ENCODE results near the gene KIF13A. TPM values are rescaled to one million over a fixed set of nuclear protein-coding genes. Genes with fewer than 3 reads are reported as not detected.

KIF13A gene
- total RNA-seq, 1 donor from 2014 or later = 29.0 TPM

DNA sequence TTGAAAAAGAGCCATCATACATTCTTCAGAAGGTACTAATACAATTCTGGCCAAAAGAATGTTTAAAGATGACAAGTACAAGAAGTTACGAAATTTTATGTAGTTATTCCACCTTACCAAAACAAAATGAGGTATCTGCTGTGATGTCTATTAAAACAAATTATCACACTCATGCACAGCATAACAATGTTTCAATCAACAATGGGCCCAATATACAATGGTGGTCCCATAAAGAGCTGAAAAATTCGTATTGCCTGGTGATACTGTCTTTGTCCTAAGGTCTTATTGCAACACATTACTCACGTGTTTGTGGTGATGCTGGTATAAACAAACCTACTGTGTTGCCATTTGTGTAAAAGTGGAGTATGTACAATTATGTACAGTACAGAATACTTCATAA lies 277.1 kb downstream of the KIF13A start:
- no peak overlapping the region for H3K27ac Mint-ChIP-seq
- Histone ChIP-seq H3F3A (ENCODE audit: low read depth) (peaks cover 12% of the 10 kb centered on the region), H4K20me1 (ENCODE audit: low read depth) (no peaks in the 10 kb centered on the region), H3K4me3 (no peak overlapping the region), H3K27ac (no peak overlapping the region), H3K9me3 (ENCODE audit: low read depth) (no peaks in the 10 kb centered on the region), H3K36me3 (no peaks in the 10 kb centered on the region), H3K4me1 (peaks cover 6% of the 10 kb centered on the region), H3K79me2 (ENCODE audit: low read depth) (peaks cover 10% of the 10 kb centered on the region), H3K4me2 (no peak overlapping the region), H3K27me3 (no peaks in the 10 kb centered on the region), H2AFZ (replicated peaks) (no peak overlapping the region), H3K9ac (no peak overlapping the region)
- H3K27me3 Mint-ChIP-seq (ENCODE audit: insufficient read depth, low read depth) = peaks cover 2% of the 10 kb centered on the region
- no peak overlapping the region for H3K4me3 Mint-ChIP-seq
- peaks cover 4% of the 10 kb centered on the region for H3K36me3 Mint-ChIP-seq
- H3K4me1 Mint-ChIP-seq = peaks cover 17% of the 10 kb centered on the region
- no peaks in the 10 kb centered on the region for H3K9me3 Mint-ChIP-seq
- no peak for DNase-seq (ENCODE audit: low spot score)
- TF ChIP-seq EZH2phosphoT487 (IDR thresholded peaks at IDR 0.05) (no peak), CTCF (IDR thresholded peaks at IDR 0.05) (no peak), EZH2 (IDR thresholded peaks at IDR 0.05) (no peak)

DNA sequence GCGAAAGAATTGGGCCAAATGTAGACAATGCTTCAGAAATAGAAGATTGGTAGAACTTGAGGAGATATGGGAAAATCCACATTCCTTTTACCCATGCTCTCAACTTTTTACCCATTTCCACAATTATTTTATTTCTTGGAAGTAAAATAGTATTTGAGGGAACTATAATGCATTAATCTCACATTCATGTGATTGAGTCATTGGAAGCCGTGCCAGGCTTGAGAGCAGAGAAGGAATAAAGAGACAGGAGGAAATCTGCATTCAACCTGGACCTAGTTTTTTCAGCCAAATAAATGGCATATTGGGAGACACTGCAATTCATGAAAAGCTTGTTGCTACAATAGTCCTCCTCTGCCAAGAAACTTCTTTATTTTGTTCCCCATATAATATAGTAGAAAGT lies 278.0 kb downstream of the KIF13A start:
- peaks cover under 1% of the 10 kb centered on the region for H3K9me3 Mint-ChIP-seq
- Histone ChIP-seq H3K36me3 (no peaks in the 10 kb centered on the region), H3K4me2 (no peak overlapping the region), H2AFZ (replicated peaks) (no peak overlapping the region), H3K9me3 (ENCODE audit: low read depth) (no peaks in the 10 kb centered on the region), H3K9ac (no peak overlapping the region), H3K4me1 (peaks cover 6% of the 10 kb centered on the region), H3K27me3 (no peaks in the 10 kb centered on the region), H4K20me1 (ENCODE audit: low read depth) (no peaks in the 10 kb centered on the region), H3K27ac (no peak overlapping the region), H3K79me2 (ENCODE audit: low read depth) (peaks cover 19% of the 10 kb centered on the region), H3F3A (ENCODE audit: low read depth) (peaks cover 12% of the 10 kb centered on the region), H3K4me3 (no peak overlapping the region)
- DNase-seq (ENCODE audit: low spot score) = no peak
- peaks cover 15% of the 10 kb centered on the region for H3K4me1 Mint-ChIP-seq
- H3K27me3 Mint-ChIP-seq (ENCODE audit: insufficient read depth, low read depth) = peaks cover 2% of the 10 kb centered on the region
- no peak for TF ChIP-seq EZH2phosphoT487 (IDR thresholded peaks at IDR 0.05)
- no peak for TF ChIP-seq CTCF (IDR thresholded peaks at IDR 0.05)
- TF ChIP-seq EZH2 (IDR thresholded peaks at IDR 0.05) = no peak
- H3K27ac Mint-ChIP-seq = no peak overlapping the region
- H3K4me3 Mint-ChIP-seq = no peak overlapping the region
- peaks cover 4% of the 10 kb centered on the region for H3K36me3 Mint-ChIP-seq

Small RNA genes within 50 kb of the gene (small RNA-seq; reads per million reads assigned to genes)
- gene RF00019 (not detected), gene RNA5SP204 (2.9 reads per million, percentile 91 among the genes with 10 or more reads in this experiment)

Other genes starting within 250 kb of the KIF13A start
- not detected in 2 replicates for gene NHLRC1, start 135.0 kb upstream of the KIF13A start, total RNA-seq (ENCODE audit: low replicate concordance)
- gene TPMT, start 167.4 kb upstream of the KIF13A start, total RNA-seq (ENCODE audit: low replicate concordance) = 15.0 and 22.1 TPM in 2 replicates
- gene KDM1B, start 167.8 kb upstream of the KIF13A start, total RNA-seq (ENCODE audit: low replicate concordance) = 11.6 and 16.9 TPM in 2 replicates